Measurements from ENCODE around the gene ALB.

ALB gene

GRCh38 chr4:73432169-73433000 is 28.3 kb downstream of the ALB start:
- no peak for DNase-seq

- DNase-seq, result no peak
Measured at GRCh38 chr4:73433140-73433539, 29.1 kb downstream of the ALB start.

GRCh38 chr4:73434311-73434710 is 30.2 kb downstream of the ALB start:
- no peak for DNase-seq

GRCh38 chr4:73435984-73436383 is 31.9 kb downstream of the ALB start, which contains the start of gene AFP:
Gene AFP, plus strand, starts transcription at chr4:73436221. Its CDS starts 42 bp downstream, at chr4:73436263.
- no peak for DNase-seq

- DNase-seq, result no peak
Measured at GRCh38 chr4:73436674-73437557, 32.8 kb downstream of the ALB start.

GRCh38 chr4:73437558-73437956 is 33.5 kb downstream of the ALB start:
- DNase-seq, result no peak

GRCh38 chr4:73438048-73438447 is 34.0 kb downstream of the ALB start:
- DNase-seq, result no peak

- DNase-seq, result no peak
Measured at GRCh38 chr4:73438582-73439215, 34.6 kb downstream of the ALB start.

GRCh38 chr4:73439445-73439844 is 35.4 kb downstream of the ALB start:
- DNase-seq, result no peak

- DNase-seq, result no peak
Measured at GRCh38 chr4:73439991-73440390, 35.9 kb downstream of the ALB start.

- DNase-seq, result no peak
Measured at GRCh38 chr4:73440653-73441052, 36.6 kb downstream of the ALB start.

GRCh38 chr4:73442275-73442674 is 38.2 kb downstream of the ALB start:
- no peak for DNase-seq

- DNase-seq, result no peak
Measured at GRCh38 chr4:73443224-73443623, 39.1 kb downstream of the ALB start.

GRCh38 chr4:73445383-73446335 is 41.6 kb downstream of the ALB start:
- no peak for DNase-seq

GRCh38 chr4:73446336-73446938 is 42.4 kb downstream of the ALB start:
- peak in 1 of 2 donors; percentile 0 for DNase-seq

- no peak for DNase-seq
Measured at GRCh38 chr4:73447671-73448070, 43.6 kb downstream of the ALB start.

- no peak for DNase-seq
Measured at GRCh38 chr4:73448448-73449203, 44.5 kb downstream of the ALB start.

- DNase-seq, result no peak
Measured at GRCh38 chr4:73450398-73451004, 46.4 kb downstream of the ALB start.

- DNase-seq, result no peak
Measured at GRCh38 chr4:73451404-73451803, 47.3 kb downstream of the ALB start.

- no peak for DNase-seq
Measured at GRCh38 chr4:73451981-73452747, 48.1 kb downstream of the ALB start.
